Astrocyte of the spinal cord (primary cell): Measurements from ENCODE around the gene PCAT7.
A peak's percentile ranks its signal among the peaks of the same experiment; 100 is the strongest.
"Not testable (repeated sequence)": the region's sequence is repeated elsewhere in the genome, so short reads cannot be mapped to it uniquely, and the experiment has no call there.

Source experiments
- DNase-seq: peaks from one replicate; pipeline ENCODE4 v3.0.0; 2011; ENCODE audit warnings: low read depth, low spot score
- H3K4me3 ChIP-seq: 2 replicates; pipeline ENCODE4 v1.5.1; 2011; ENCODE audit warnings: low read depth, mild to moderate bottlenecking, low read length, moderate library complexity
- CTCF ChIP-seq: IDR thresholded peaks from 2 replicates; pipeline ENCODE4 v1.5.1; 2012; ENCODE audit warnings: low read depth, mild to moderate bottlenecking, low read length, inconsistent platforms
- in situ Hi-C: cut with HindIII; loops from 2 replicates; pipeline ENCODE4 v1.10.0; 2017; ENCODE audit warnings: low sequenced_read_pairs

PCAT7 gene

DNA sequence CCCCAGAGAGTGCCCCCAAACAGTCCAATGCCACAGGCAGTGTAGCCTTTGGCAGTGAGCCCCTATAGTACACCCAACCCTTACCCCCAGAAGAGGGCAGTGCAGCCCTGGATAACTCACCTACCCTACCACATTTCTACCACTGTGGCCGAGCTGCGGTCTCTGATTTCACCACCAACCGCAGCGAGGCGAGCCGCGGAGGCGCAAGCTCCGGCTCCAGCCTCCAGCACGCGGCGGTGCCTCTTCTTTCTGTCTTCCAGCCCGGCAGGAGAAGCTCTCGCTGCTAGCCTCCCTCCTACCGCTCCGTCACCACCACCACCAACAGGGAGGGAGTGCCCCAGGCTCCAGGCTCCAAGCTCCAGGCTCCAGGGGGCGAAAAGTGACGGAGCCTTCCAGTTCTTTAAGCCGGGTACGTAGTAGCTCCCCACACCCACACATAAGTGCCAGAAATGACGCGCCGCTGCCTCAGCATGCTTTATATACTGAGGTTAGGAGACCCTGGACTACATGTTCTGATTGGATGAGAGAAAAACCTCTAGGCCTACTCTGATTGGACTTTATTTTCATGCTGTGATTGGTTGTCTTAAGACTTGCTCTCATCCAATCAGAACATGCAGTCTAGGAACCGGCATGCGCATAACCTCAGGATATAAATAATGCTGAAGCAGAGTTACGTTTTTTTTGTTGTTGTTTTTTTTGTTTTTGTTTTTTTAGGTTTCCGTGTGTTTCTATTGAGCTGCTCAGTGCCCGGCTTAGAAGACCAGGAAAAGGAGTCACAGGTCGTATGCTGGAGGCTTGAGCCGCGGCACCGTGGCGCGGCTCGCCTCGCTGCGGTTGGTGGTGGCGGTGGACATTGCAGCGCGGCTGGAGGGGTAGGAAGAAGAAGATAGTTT lies at the start of gene PCAT7:
Gene PCAT7 (plus strand): TSS at position 645 of the 893 bp plus-strand sequence.
- in situ Hi-C loops = no loop called here
- no peak within 1 kb of the TSS for H3K4me3 ChIP-seq
- no peak for DNase-seq
- peak; percentile 15 for TF ChIP-seq CTCF

- H3K4me3 ChIP-seq, DNase-seq, in situ Hi-C loops: not testable (repeated sequence)
Observed at GRCh38 chr9:94506370-94506769, 48.5 kb upstream of the PCAT7 start.

GRCh38 chr9:94507531-94508258 lies 47.2 kb upstream of the PCAT7 start:
- in situ Hi-C loops = no loop called here
- no peak for TF ChIP-seq CTCF
- no peak overlapping the region for H3K4me3 ChIP-seq
- no peak for DNase-seq

DNA sequence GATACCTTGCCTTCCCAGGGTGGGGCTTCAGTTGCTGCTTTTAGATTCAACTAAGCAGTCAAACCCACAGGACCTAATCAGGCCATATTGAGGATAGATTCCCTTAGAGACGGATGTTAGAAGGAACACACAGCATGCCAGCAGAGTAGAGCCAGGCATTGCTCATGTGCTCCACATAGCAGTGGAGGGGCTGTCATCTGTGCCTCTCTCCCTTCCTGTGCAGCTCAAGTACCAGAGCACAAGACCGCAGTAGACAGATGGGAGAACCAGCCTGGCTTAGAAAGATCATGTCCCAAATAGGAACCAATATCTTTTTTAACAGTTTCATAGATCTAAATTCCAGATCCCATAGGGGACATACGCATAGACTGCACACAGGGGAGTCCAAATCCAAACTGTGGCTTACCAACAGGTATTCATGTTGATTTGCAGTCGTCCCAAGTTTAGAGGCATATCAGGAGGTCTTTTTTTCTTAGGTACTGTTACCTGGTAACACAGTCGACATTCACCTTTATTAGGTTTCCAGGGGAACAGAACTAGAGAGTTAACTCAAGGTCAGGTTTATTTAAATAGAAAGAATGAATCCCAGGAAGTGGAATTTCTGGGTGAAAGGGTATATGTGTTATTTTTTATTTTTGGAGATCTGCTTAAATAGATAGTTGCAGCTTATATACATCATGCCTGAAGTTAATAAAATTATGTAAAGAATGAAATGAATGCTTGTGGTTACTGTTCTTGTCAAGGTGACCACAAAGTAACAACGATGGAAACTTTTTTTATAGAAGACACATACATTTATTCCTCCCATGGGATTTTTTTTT lies 43.5 kb upstream of the PCAT7 start:
- in situ Hi-C loops = no loop called here
- DNase-seq = no peak
- TF ChIP-seq CTCF = no peak
- H3K4me3 ChIP-seq = no peak overlapping the region

GRCh38 chr9:94511955-94512265 lies 43.0 kb upstream of the PCAT7 start:
- DNase-seq = no peak
- no peak for TF ChIP-seq CTCF
- in situ Hi-C loops = no loop called here
- H3K4me3 ChIP-seq = no peak overlapping the region

DNA sequence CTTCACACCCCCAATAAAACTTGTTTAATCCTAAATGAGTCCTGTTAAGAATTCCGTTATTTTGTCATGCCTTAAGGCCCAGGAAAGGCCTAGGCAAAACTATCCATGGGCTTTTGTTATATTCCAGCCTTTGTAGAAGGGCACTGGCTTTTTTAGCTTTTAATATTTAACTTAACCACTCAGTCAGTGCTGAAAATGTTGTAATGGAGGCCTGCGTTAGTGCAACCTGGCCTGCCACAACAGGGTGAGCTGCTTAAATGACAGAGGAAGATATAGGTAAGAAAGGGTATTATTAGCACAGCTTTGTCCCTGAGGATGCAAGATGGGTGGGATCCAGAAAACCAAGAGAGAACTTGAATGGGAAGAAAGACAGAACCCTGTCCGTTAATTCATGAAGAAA lies 40.2 kb upstream of the PCAT7 start:
- H3K4me3 ChIP-seq = no peak overlapping the region
- in situ Hi-C loops = no loop called here
- no peak for TF ChIP-seq CTCF
- DNase-seq = no peak

GRCh38 chr9:94517254-94517653 lies 37.6 kb upstream of the PCAT7 start:
- in situ Hi-C loops = no loop called here
- no peak overlapping the region for H3K4me3 ChIP-seq
- no peak for TF ChIP-seq CTCF
- no peak for DNase-seq
